ENCODE measurements around the gene TTC39C.

Gene TTC39C

GRCh38 chr18:24086082-24086481, 71.5 kb downstream of the TTC39C start:
- Histone ChIP-seq H3K23ac (ENCODE audit: low read length in 2 of 2) (no peak overlapping the region), H2BK12ac (ENCODE audit: low read length in 2 of 2) (no peak overlapping the region), H2BK5ac (ENCODE audit: low read depth, low read length, poor library complexity, severe bottlenecking) (no peak overlapping the region), H3K27me3 (ENCODE audit: control insufficient read depth in 1 of 2, insufficient read depth in 1 of 2, low read length in 2 of 2) (no peaks in the 10 kb centered on the region), H4K91ac (ENCODE audit: low read length) (no peak overlapping the region), H3K4ac (ENCODE audit: low read depth in 1 of 2, low read length in 2 of 2) (no peak overlapping the region), H3K9me3 (ENCODE audit: control insufficient read depth, low read length) (no peaks in the 10 kb centered on the region), H3K79me1 (replicated peaks; ENCODE audit: low read length, poor library complexity, severe bottlenecking) (no peaks in the 10 kb centered on the region), H3K14ac (ENCODE audit: low read length in 2 of 2) (no peak overlapping the region), H3K27ac (ENCODE audit: low read length, poor library complexity, severe bottlenecking) (no peak overlapping the region), H3K4me1 (ENCODE audit: control insufficient read depth, insufficient read depth, low read depth, low read length) (peaks cover 2% of the 10 kb centered on the region), H2BK15ac (ENCODE audit: low read depth, poor library complexity, severe bottlenecking) (no peak overlapping the region), H2BK120ac (ENCODE audit: low read depth, low read length) (no peak overlapping the region), H4K8ac (ENCODE audit: low read length) (no peak overlapping the region), H2AFZ (ENCODE audit: low read depth, low read length) (no peak overlapping the region), H3K18ac (ENCODE audit: low read depth in 1 of 2, low read length in 2 of 2) (no peak overlapping the region), H2AK5ac (ENCODE audit: low read length, severe bottlenecking) (no peak overlapping the region), H3K4me2 (ENCODE audit: low read length, poor library complexity, severe bottlenecking) (no peak overlapping the region), H3K36me3 (ENCODE audit: control insufficient read depth in 1 of 2, insufficient read depth in 2 of 2, low read depth in 1 of 2, low read length in 2 of 2) (peaks cover 3 to 44% of the 10 kb centered on the region in 2 experiments), H3K4me3 (ENCODE audit: insufficient read depth in 1 of 2, low read depth in 1 of 2, low read length in 2 of 2) (no peak overlapping the region), H3K9ac (ENCODE audit: low read length) (no peak overlapping the region)
- no peak for DNase-seq
- 64% methylated on average over 5 of the region's 5 CpGs for WGBS

DNA sequence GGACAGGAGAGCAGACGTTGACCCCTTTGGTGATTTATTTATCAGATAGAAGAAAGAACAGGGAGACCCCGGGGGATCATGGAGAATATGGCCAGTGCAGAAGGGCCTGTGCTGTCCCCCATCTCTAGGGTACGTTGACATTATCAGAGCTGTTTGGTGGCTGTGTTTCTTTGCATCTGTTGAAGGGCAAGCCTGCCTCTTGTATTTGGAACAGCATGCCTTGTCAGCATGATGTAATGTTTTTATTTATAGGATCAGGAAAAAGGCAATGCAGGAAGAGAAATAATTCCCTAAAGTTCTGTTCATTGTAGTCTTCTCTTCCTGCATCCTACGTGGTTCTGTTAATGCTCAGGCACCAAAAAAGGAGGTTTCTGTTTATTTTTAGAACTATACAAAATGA, 74.5 kb downstream of the TTC39C start:
- no peak overlapping the region for H2BK12ac ChIP-seq (ENCODE audit: low read length in 2 of 2)
- H4K8ac ChIP-seq (ENCODE audit: low read length) = no peak overlapping the region
- H2BK120ac ChIP-seq (ENCODE audit: low read depth, low read length) = no peak overlapping the region
- no peak overlapping the region for H4K91ac ChIP-seq (ENCODE audit: low read length)
- no peak overlapping the region for H2AK5ac ChIP-seq (ENCODE audit: low read length, severe bottlenecking)
- H3K23ac ChIP-seq (ENCODE audit: low read length in 2 of 2) = no peak overlapping the region
- DNase-seq = peak; percentile 13
- no peak overlapping the region for H2BK15ac ChIP-seq (ENCODE audit: low read depth, poor library complexity, severe bottlenecking)
- no peak overlapping the region for H3K4ac ChIP-seq (ENCODE audit: low read depth in 1 of 2, low read length in 2 of 2)
- H3K79me1 ChIP-seq (replicated peaks; ENCODE audit: low read length, poor library complexity, severe bottlenecking) = peaks cover 1% of the 10 kb centered on the region
- no peak overlapping the region for H2AFZ ChIP-seq (ENCODE audit: low read depth, low read length)
- H3K9me3 ChIP-seq (ENCODE audit: control insufficient read depth, low read length) = no peaks in the 10 kb centered on the region
- no peaks in the 10 kb centered on the region for H3K27me3 ChIP-seq (ENCODE audit: control insufficient read depth in 1 of 2, insufficient read depth in 1 of 2, low read length in 2 of 2)
- no peak overlapping the region for H2BK5ac ChIP-seq (ENCODE audit: low read depth, low read length, poor library complexity, severe bottlenecking)
- no peak overlapping the region for H3K14ac ChIP-seq (ENCODE audit: low read length in 2 of 2)
- H3K4me3 ChIP-seq (ENCODE audit: insufficient read depth in 1 of 2, low read depth in 1 of 2, low read length in 2 of 2) = no peak overlapping the region
- H3K36me3 ChIP-seq (ENCODE audit: control insufficient read depth in 1 of 2, insufficient read depth in 2 of 2, low read depth in 1 of 2, low read length in 2 of 2) = peaks cover 3 to 35% of the 10 kb centered on the region in 2 experiments
- H3K27ac ChIP-seq (ENCODE audit: low read length, poor library complexity, severe bottlenecking) = no peak overlapping the region
- 38% methylated on average over 4 of the region's 4 CpGs for WGBS
- H3K18ac ChIP-seq (ENCODE audit: low read depth in 1 of 2, low read length in 2 of 2) = no peak overlapping the region
- H3K4me2 ChIP-seq (ENCODE audit: low read length, poor library complexity, severe bottlenecking) = no peak overlapping the region
- H3K4me1 ChIP-seq (ENCODE audit: control insufficient read depth, insufficient read depth, low read depth, low read length) = peaks cover 4% of the 10 kb centered on the region
- H3K9ac ChIP-seq (ENCODE audit: low read length) = peak overlapping the region; percentile 7

GRCh38 chr18:24089515-24090337, 75.2 kb downstream of the TTC39C start:
- Histone ChIP-seq H3K27ac (ENCODE audit: low read length, poor library complexity, severe bottlenecking) (no peak overlapping the region), H2BK12ac (ENCODE audit: low read length in 2 of 2) (no peak overlapping the region), H3K27me3 (ENCODE audit: control insufficient read depth in 1 of 2, insufficient read depth in 1 of 2, low read length in 2 of 2) (no peaks in the 10 kb centered on the region), H3K14ac (ENCODE audit: low read length in 2 of 2) (no peak overlapping the region), H3K23ac (ENCODE audit: low read length in 2 of 2) (no peak overlapping the region), H3K9ac (ENCODE audit: low read length) (peak overlapping the region; percentile 7), H2BK5ac (ENCODE audit: low read depth, low read length, poor library complexity, severe bottlenecking) (no peak overlapping the region), H4K8ac (ENCODE audit: low read length) (no peak overlapping the region), H3K4ac (ENCODE audit: low read depth in 1 of 2, low read length in 2 of 2) (no peak overlapping the region), H3K9me3 (ENCODE audit: control insufficient read depth, low read length) (no peaks in the 10 kb centered on the region), H2AFZ (ENCODE audit: low read depth, low read length) (no peak overlapping the region), H3K4me1 (ENCODE audit: control insufficient read depth, insufficient read depth, low read depth, low read length) (peaks cover 4% of the 10 kb centered on the region), H3K18ac (ENCODE audit: low read depth in 1 of 2, low read length in 2 of 2) (no peak overlapping the region), H2BK120ac (ENCODE audit: low read depth, low read length) (no peak overlapping the region), H3K36me3 (ENCODE audit: control insufficient read depth in 1 of 2, insufficient read depth in 2 of 2, low read depth in 1 of 2, low read length in 2 of 2) (peaks cover 3 to 38% of the 10 kb centered on the region in 2 experiments), H2BK15ac (ENCODE audit: low read depth, poor library complexity, severe bottlenecking) (no peak overlapping the region), H3K79me1 (replicated peaks; ENCODE audit: low read length, poor library complexity, severe bottlenecking) (peaks cover 1% of the 10 kb centered on the region), H2AK5ac (ENCODE audit: low read length, severe bottlenecking) (no peak overlapping the region), H3K4me3 (ENCODE audit: insufficient read depth in 1 of 2, low read depth in 1 of 2, low read length in 2 of 2) (no peak overlapping the region), H3K4me2 (ENCODE audit: low read length, poor library complexity, severe bottlenecking) (no peak overlapping the region), H4K91ac (ENCODE audit: low read length) (no peak overlapping the region)
- 83% methylated on average over 2 of the region's 4 CpGs for WGBS
- DNase-seq = no peak

DNA sequence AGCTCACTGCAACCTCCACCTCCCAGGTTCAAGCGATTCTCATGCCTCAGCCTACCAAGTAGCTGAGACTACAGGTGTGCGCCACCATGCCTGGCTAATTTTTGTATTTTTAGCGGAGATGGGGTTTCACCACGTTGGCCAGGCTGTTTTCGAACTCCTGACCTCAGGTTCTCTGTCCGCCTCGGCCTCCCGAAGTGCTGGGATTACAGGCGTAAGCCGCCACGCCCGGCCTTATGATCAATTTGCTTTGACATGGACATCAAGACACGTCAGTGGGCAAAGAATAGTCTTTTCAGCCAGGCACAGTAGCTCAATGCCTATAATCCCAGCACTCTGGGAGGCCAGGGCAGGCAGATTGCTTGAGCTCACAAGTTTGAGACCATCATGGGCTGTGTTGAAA, 76.3 kb downstream of the TTC39C start:
- Histone ChIP-seq H2BK120ac (ENCODE audit: low read depth, low read length) (no peak overlapping the region), H3K9ac (ENCODE audit: low read length) (no peak overlapping the region)

More for the DNA sequence above, 76.3 kb downstream of the TTC39C start:
- Histone ChIP-seq H2BK12ac (ENCODE audit: low read length in 2 of 2) (no peak overlapping the region), H3K14ac (ENCODE audit: low read length in 2 of 2) (no peak overlapping the region), H2BK15ac (ENCODE audit: low read depth, poor library complexity, severe bottlenecking) (no peak overlapping the region), H3K9me3 (ENCODE audit: control insufficient read depth, low read length) (no peaks in the 10 kb centered on the region), H3K27ac (ENCODE audit: low read length, poor library complexity, severe bottlenecking) (no peak overlapping the region), H2AFZ (ENCODE audit: low read depth, low read length) (no peak overlapping the region), H3K4me3 (ENCODE audit: insufficient read depth in 1 of 2, low read depth in 1 of 2, low read length in 2 of 2) (no peak overlapping the region), H3K36me3 (ENCODE audit: control insufficient read depth in 1 of 2, insufficient read depth in 2 of 2, low read depth in 1 of 2, low read length in 2 of 2) (peaks cover 3 to 29% of the 10 kb centered on the region in 2 experiments), H3K18ac (ENCODE audit: low read depth in 1 of 2, low read length in 2 of 2) (no peak overlapping the region), H3K4me1 (ENCODE audit: control insufficient read depth, insufficient read depth, low read depth, low read length) (peaks cover 4% of the 10 kb centered on the region), H4K91ac (ENCODE audit: low read length) (no peak overlapping the region), H2AK5ac (ENCODE audit: low read length, severe bottlenecking) (no peak overlapping the region), H3K4me2 (ENCODE audit: low read length, poor library complexity, severe bottlenecking) (no peak overlapping the region), H3K23ac (ENCODE audit: low read length in 2 of 2) (no peak overlapping the region), H3K27me3 (ENCODE audit: control insufficient read depth in 1 of 2, insufficient read depth in 1 of 2, low read length in 2 of 2) (no peaks in the 10 kb centered on the region), H3K4ac (ENCODE audit: low read depth in 1 of 2, low read length in 2 of 2) (no peak overlapping the region), H3K79me1 (replicated peaks; ENCODE audit: low read length, poor library complexity, severe bottlenecking) (peaks cover 1% of the 10 kb centered on the region), H4K8ac (ENCODE audit: low read length) (no peak overlapping the region), H2BK5ac (ENCODE audit: low read depth, low read length, poor library complexity, severe bottlenecking) (no peak overlapping the region)
- WGBS = 98% methylated on average over 13 of the region's 13 CpGs
- DNase-seq = no peak

Measured in mesenchymal stem cell (in vitro differentiated cells and primary cell).